ENCODE data around the gene GPR132.

DNA sequence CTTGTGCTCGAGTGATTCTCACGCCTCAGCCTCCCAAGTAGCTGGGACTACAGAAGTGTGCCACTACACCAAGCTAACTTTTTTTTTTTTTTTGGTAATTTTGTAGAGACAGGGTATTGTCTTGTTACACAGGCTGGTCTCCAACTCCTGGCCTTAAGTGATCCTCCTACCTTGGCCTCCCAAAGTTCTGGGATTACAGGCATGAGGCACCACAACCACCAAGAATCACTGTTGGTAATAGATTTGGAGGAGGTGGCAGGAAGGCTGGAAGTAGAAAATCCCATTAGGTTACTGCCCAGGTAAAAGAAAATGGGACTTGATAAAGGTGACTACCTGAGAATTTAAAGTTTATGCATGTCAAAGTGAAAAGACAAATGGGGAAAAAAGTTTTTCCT, 43.0 kb downstream of the GPR132 start:
- TF ChIP-seq POLR2AphosphoS2 (IDR thresholded peaks at IDR 0.05; ENCODE audit: low read depth, low read length) (no peak), ZFP1 (CRISPR knock-in tag; IDR thresholded peaks at IDR 0.05) (no peak), HOXA5 (CRISPR knock-in tag; IDR thresholded peaks at IDR 0.05) (no peak), REL (CRISPR knock-in tag; conservative IDR thresholded peaks at IDR 0.05) (no peak), SUZ12 (IDR thresholded peaks at IDR 0.05; ENCODE audit: low read depth, low read length) (no peak), ZNF670 (CRISPR knock-in tag; IDR thresholded peaks at IDR 0.05; ENCODE audit: borderline replicate concordance) (no peak), SP1 (IDR thresholded peaks at IDR 0.05) (no peak), SP1 (CRISPR knock-in tag; IDR thresholded peaks at IDR 0.05) (no peak), ZFX (CRISPR knock-in tag; IDR thresholded peaks at IDR 0.05; ENCODE audit: low read depth) (no peak), CREB1 (IDR thresholded peaks at IDR 0.05) (no peak), CREB1 (CRISPR knock-in tag; IDR thresholded peaks at IDR 0.05) (no peak), HOXA9 (CRISPR knock-in tag; IDR thresholded peaks at IDR 0.05; ENCODE audit: borderline replicate concordance) (no peak)
- TF ChIP-seq, protein P1, sequence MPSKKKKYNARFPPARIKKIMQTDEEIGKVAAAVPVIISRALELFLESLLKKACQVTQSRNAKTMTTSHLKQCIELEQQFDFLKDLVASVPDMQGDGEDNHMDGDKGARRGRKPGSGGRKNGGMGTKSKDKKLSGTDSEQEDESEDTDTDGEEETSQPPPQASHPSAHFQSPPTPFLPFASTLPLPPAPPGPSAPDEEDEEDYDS (CRISPR knock-in tag; IDR thresholded peaks at IDR 0.05) = no peak
- TF ChIP-seq, protein P2, sequence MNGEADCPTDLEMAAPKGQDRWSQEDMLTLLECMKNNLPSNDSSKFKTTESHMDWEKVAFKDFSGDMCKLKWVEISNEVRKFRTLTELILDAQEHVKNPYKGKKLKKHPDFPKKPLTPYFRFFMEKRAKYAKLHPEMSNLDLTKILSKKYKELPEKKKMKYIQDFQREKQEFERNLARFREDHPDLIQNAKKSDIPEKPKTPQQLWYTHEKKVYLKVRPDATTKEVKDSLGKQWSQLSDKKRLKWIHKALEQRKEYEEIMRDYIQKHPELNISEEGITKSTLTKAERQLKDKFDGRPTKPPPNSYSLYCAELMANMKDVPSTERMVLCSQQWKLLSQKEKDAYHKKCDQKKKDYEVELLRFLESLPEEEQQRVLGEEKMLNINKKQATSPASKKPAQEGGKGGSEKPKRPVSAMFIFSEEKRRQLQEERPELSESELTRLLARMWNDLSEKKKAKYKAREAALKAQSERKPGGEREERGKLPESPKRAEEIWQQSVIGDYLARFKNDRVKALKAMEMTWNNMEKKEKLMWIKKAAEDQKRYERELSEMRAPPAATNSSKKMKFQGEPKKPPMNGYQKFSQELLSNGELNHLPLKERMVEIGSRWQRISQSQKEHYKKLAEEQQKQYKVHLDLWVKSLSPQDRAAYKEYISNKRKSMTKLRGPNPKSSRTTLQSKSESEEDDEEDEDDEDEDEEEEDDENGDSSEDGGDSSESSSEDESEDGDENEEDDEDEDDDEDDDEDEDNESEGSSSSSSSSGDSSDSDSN (CRISPR knock-in tag; IDR thresholded peaks at IDR 0.05) = no peak

Measured in HepG2 (cell line).